Mesothelial cell of epicardium (in vitro differentiated cells): ENCODE results near the gene UNC13C. TPM values are rescaled to one million over a fixed set of nuclear protein-coding genes. Genes with fewer than 3 reads are reported as not detected.
A peak's percentile ranks its signal among the peaks of the same experiment; 100 is the strongest.

Experiments used
- DNase-seq, 2 experiments: peaks; one replicate each; pipeline ENCODE4 v3.0.0; 2021; ENCODE audit warnings: low spot score in 2 of 2; ENCODE audit not compliant: unreplicated experiment in 2 of 2
- H3K27ac Mint-ChIP-seq: 2 replicates; pipeline ENCODE4 v1.8.0; 2021; ENCODE audit warnings: mixed read lengths
- H3K27me3 Mint-ChIP-seq: 2 replicates; pipeline ENCODE4 v1.8.0; 2021; ENCODE audit warnings: low read depth, mixed read lengths
- H3K36me3 Mint-ChIP-seq: 2 replicates; pipeline ENCODE4 v1.8.0; 2021; ENCODE audit warnings: mixed read lengths
- H3K4me1 Mint-ChIP-seq: 2 replicates; pipeline ENCODE4 v1.8.0; 2021; ENCODE audit warnings: mixed read lengths
- H3K4me3 Mint-ChIP-seq: 2 replicates; pipeline ENCODE4 v1.8.0; 2021; ENCODE audit warnings: mild to moderate bottlenecking, moderate library complexity, mixed read lengths
- H3K9me3 Mint-ChIP-seq: 2 replicates; pipeline ENCODE4 v1.8.0; 2021; ENCODE audit warnings: mixed read lengths
- CTCF ChIP-seq: fragments of 200-600 bp; sonication (generic); IDR thresholded peaks from one replicate; pipeline ENCODE4 v1.5.0; 2021; ENCODE audit warnings: antibody characterized with exemption; ENCODE audit not compliant: unreplicated experiment
- total RNA-seq: library from RNA; stranded (reverse); gene quantifications from 3 replicates; pipeline ENCODE4 v1.2.1, GENCODE V29; 2021

UNC13C gene
- total RNA-seq, 1 donor from 2014 or later: 2.7 TPM

GRCh38 chr15:54559405-54560069 lies 581.3 kb downstream of the UNC13C start:
- peaks cover 2% of the 10 kb centered on the region for H3K27me3 Mint-ChIP-seq
- H3K36me3 Mint-ChIP-seq: no peaks in the 10 kb centered on the region
- peaks cover 2% of the 10 kb centered on the region for H3K4me1 Mint-ChIP-seq
- no peak overlapping the region for H3K4me3 Mint-ChIP-seq
- H3K9me3 Mint-ChIP-seq: no peaks in the 10 kb centered on the region
- no peak for DNase-seq
- H3K27ac Mint-ChIP-seq: no peak overlapping the region
- TF ChIP-seq CTCF: no peak

DNA sequence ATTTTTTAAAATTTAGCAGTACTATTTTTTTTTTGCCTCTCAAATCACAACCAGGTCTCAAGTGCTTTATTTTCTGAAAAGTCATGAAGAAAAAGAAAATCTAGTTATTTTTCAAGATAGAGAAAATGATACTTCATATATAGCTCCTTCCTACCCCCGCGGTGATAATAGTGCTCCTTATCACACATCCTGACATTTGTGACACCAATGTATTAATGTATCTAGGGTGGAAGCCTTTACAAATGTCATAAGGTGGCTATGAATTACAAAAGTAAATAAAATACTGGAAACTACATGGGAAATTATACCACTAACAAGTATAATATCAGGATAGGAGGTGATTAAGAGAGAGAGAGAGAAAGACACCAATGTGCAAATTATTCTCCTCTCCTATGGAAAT lies 582.2 kb downstream of the UNC13C start:
- Mint-ChIP-seq H3K4me3 (no peak overlapping the region), H3K9me3 (no peaks in the 10 kb centered on the region), H3K36me3 (no peaks in the 10 kb centered on the region), H3K4me1 (peaks cover 2% of the 10 kb centered on the region), H3K27ac (no peak overlapping the region), H3K27me3 (peaks cover 2% of the 10 kb centered on the region)
- no peak for TF ChIP-seq CTCF
- no peak for DNase-seq

DNA sequence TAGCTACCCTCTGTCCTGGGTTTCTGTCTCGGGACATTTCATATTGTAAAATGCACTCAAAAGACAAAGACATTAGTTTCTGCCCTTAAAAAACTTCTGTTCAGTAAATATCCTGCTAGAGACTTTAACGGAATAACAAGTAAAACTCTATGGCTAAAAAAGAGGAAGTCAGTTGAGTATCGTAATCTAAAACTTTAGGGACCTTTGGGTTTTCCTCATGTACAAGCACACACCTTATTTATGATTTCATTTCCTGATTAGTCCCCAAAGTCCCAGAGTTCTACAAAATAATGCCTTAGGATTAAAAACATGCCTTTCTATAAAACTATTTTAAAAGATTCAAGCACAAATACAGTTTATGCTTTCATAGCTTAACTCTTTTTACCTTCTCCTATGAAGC lies 585.9 kb downstream of the UNC13C start:
- no peak overlapping the region for H3K27ac Mint-ChIP-seq
- TF ChIP-seq CTCF: no peak
- H3K9me3 Mint-ChIP-seq: no peaks in the 10 kb centered on the region
- H3K4me1 Mint-ChIP-seq: peaks cover 11% of the 10 kb centered on the region
- no peak overlapping the region for H3K4me3 Mint-ChIP-seq
- H3K27me3 Mint-ChIP-seq: peaks cover 2% of the 10 kb centered on the region
- no peaks in the 10 kb centered on the region for H3K36me3 Mint-ChIP-seq
- no peak for DNase-seq

DNA sequence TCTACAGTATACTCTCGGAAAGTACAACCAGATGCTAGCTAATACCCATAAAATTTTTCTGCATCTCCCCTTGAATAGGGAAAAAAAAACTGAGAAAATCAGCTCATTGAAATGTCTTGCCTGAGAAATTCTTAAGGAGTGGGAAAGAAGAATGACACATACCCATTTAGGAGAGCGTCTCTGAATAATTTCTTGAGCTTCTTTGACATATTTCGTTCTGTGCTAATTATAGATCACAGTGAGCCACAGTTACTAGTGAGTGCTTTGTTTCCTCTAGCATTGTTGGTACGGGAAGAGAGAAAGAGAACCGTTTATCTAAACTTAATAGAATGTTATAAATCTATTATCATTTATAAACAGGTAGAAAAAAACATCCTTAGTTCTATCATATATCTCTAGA lies 588.4 kb downstream of the UNC13C start:
- no peak for TF ChIP-seq CTCF
- H3K4me3 Mint-ChIP-seq: no peak overlapping the region
- no peaks in the 10 kb centered on the region for H3K9me3 Mint-ChIP-seq
- H3K36me3 Mint-ChIP-seq: no peaks in the 10 kb centered on the region
- no peak overlapping the region for H3K27ac Mint-ChIP-seq
- H3K27me3 Mint-ChIP-seq: peaks cover under 1% of the 10 kb centered on the region
- no peak for DNase-seq
- H3K4me1 Mint-ChIP-seq: peaks cover 9% of the 10 kb centered on the region

GRCh38 chr15:54567408-54568035 lies 589.3 kb downstream of the UNC13C start:
- Mint-ChIP-seq H3K9me3 (no peaks in the 10 kb centered on the region), H3K27ac (peak overlapping the region; percentile 44), H3K27me3 (no peaks in the 10 kb centered on the region), H3K4me3 (no peak overlapping the region), H3K4me1 (peaks cover 9% of the 10 kb centered on the region), H3K36me3 (no peaks in the 10 kb centered on the region)
- no peak for DNase-seq
- TF ChIP-seq CTCF: no peak
